Measurements from ENCODE around the gene LAG3.

DNA sequence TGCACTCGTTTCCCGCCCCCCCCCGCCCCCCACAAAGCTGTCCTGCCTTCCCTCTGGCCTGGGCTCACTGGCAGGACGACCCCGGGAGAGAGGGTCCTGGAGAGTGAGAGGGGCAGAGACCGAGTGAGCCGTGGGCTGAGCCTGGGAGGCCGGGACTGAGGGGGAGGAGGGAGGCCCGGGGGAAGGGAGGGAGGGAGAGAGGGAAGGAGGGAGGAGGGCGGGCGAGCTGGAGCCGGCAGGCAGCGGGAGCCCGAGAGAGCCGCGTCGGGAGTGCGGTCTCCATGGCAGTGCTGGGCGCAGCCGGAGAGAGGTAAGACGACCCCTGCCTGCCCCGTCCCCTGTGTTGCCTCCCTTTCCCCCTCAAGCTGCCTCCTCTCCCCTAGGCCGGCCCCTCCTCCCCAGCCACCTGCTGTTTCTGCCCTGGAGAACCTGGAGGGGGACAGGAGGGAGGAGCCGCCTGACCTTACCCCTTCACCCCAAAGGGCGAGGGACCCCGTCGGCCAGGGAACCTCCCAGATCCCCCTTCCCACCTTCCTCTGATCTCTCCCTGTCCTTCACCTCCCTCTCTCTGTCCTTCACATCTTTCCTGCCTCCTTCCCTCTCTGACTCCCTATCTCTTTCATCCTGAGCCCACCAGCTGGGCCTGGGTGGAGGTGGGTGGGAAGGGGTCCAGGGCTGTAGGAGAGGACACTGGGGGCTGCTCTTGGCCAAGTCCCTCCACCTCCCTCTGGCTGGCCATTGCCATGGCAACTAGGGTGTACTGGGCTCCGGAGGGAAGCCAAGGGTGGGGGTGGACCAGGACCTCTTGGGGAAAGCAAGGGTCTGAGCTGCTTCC lies 49.5 kb downstream of the LAG3 start, which contains the start of gene GPR162:
- no peak for TF ChIP-seq CTCF (IDR thresholded peaks at IDR 0.05)
- TF ChIP-seq POLR2A (IDR thresholded peaks at IDR 0.05) = no peak

Measured in lower leg skin (tissue), 3 donors.